Mesenchymal stem cell (in vitro differentiated cells and primary cell): ENCODE results near the gene MRPL50.

Source experiments
- DNase-seq: peaks from one replicate; pipeline ENCODE4 v3.0.0-alpha.2; 2013
- H2AFZ ChIP-seq: one replicate; pipeline ENCODE4 v1.6.1; 2013; ENCODE audit warnings: low read depth, mild to moderate bottlenecking, control low read depth, inconsistent platforms, low read length, moderate library complexity
- H2AK5ac ChIP-seq: 2 replicates; pipeline ENCODE4 v1.6.1; 2013; ENCODE audit warnings: low read length, moderate library complexity, mild to moderate bottlenecking, inconsistent platforms; ENCODE audit not compliant: severe bottlenecking
- H2BK120ac ChIP-seq: one replicate; pipeline ENCODE4 v1.6.1; 2013; ENCODE audit warnings: low read depth, mild to moderate bottlenecking, inconsistent platforms, low read length, moderate library complexity
- H2BK12ac ChIP-seq, 2 experiments: one replicate each; pipeline ENCODE4 v1.6.1; 2013; ENCODE audit warnings: inconsistent platforms in 2 of 2, low read length in 2 of 2, mild to moderate bottlenecking in 2 of 2, moderate library complexity in 2 of 2, control low read depth in 1 of 2
- H2BK15ac ChIP-seq: one replicate; pipeline ENCODE4 v1.6.1; 2013; ENCODE audit warnings: mild to moderate bottlenecking, low read depth, inconsistent platforms; ENCODE audit not compliant: poor library complexity, severe bottlenecking
- H2BK5ac ChIP-seq: 2 replicates; pipeline ENCODE4 v1.6.1; 2013; ENCODE audit warnings: low read depth, mild to moderate bottlenecking, low read length, control low read depth, inconsistent platforms; ENCODE audit not compliant: poor library complexity, severe bottlenecking
- H3K14ac ChIP-seq, 2 experiments: one replicate each; pipeline ENCODE4 v1.6.1; 2013; ENCODE audit warnings: inconsistent platforms in 2 of 2, low read length in 2 of 2, control low read depth in 1 of 2, mild to moderate bottlenecking in 1 of 2, moderate library complexity in 1 of 2
- H3K18ac ChIP-seq, 2 experiments: one replicate each; pipeline ENCODE4 v1.6.1; 2013; ENCODE audit warnings: inconsistent platforms in 2 of 2, low read length in 2 of 2, control low read depth in 1 of 2, low read depth in 1 of 2, mild to moderate bottlenecking in 1 of 2
- H3K23ac ChIP-seq, 2 experiments: one replicate each; pipeline ENCODE4 v1.6.1; 2013; ENCODE audit warnings: inconsistent platforms in 2 of 2, low read length in 2 of 2, mild to moderate bottlenecking in 2 of 2, moderate library complexity in 2 of 2, control low read depth in 1 of 2
- H3K27ac ChIP-seq: 2 replicates; pipeline ENCODE4 v1.5.1; 2013; ENCODE audit warnings: mild to moderate bottlenecking, moderate library complexity, low read length, control low read depth, inconsistent platforms; ENCODE audit not compliant: poor library complexity, severe bottlenecking
- H3K27me3 ChIP-seq, 2 experiments: 2 replicates each; pipeline versions ENCODE4 v1.6.1 to v1.7.0; 2013; ENCODE audit warnings: low read length in 2 of 2, mild to moderate bottlenecking in 2 of 2, moderate library complexity in 2 of 2, control low read depth in 1 of 2, inconsistent platforms in 1 of 2; ENCODE audit not compliant: control insufficient read depth in 1 of 2, insufficient read depth in 1 of 2
- H3K36me3 ChIP-seq, 2 experiments: 2 replicates each; pipeline versions ENCODE4 v1.6.1 to v1.7.0; 2013; ENCODE audit warnings: low read length in 2 of 2, control low read depth in 1 of 2, inconsistent platforms in 1 of 2, low read depth in 1 of 2, mild to moderate bottlenecking in 1 of 2; ENCODE audit not compliant: insufficient read depth in 2 of 2, control insufficient read depth in 1 of 2
- H3K4ac ChIP-seq, 2 experiments: one replicate each; pipeline ENCODE4 v1.6.1; 2013; ENCODE audit warnings: inconsistent platforms in 2 of 2, low read length in 2 of 2, mild to moderate bottlenecking in 2 of 2, moderate library complexity in 2 of 2, control low read depth in 1 of 2, low read depth in 1 of 2
- H3K4me1 ChIP-seq: 2 replicates; pipeline ENCODE4 v1.6.1; 2013; ENCODE audit warnings: low read depth, low read length, control low read depth; ENCODE audit not compliant: control insufficient read depth, insufficient read depth
- H3K4me2 ChIP-seq: 2 replicates; pipeline ENCODE4 v1.6.1; 2013; ENCODE audit warnings: low read length, mild to moderate bottlenecking, inconsistent platforms; ENCODE audit not compliant: poor library complexity, severe bottlenecking
- H3K4me3 ChIP-seq, 2 experiments: 2 replicates each; pipeline versions ENCODE4 v1.5.1 to v1.7.0; 2013; ENCODE audit warnings: low read length in 2 of 2, mild to moderate bottlenecking in 2 of 2, control low read depth in 1 of 2, low read depth in 1 of 2; ENCODE audit not compliant: insufficient read depth in 1 of 2
- H3K79me1 ChIP-seq: replicated peaks from 2 replicates; pipeline ENCODE4 v1.6.1; 2013; ENCODE audit warnings: mild to moderate bottlenecking, control low read depth, low read length, inconsistent platforms; ENCODE audit not compliant: poor library complexity, severe bottlenecking
- H3K9ac ChIP-seq: 2 replicates; pipeline ENCODE4 v1.7.0; 2013; ENCODE audit warnings: mild to moderate bottlenecking, low read length, moderate library complexity
- H3K9me3 ChIP-seq: 2 replicates; pipeline ENCODE4 v1.7.0; 2013; ENCODE audit warnings: mild to moderate bottlenecking, low read length; ENCODE audit not compliant: control insufficient read depth
- H4K8ac ChIP-seq: one replicate; pipeline ENCODE4 v1.6.1; 2013; ENCODE audit warnings: inconsistent platforms, mild to moderate bottlenecking, low read length, moderate library complexity
- H4K91ac ChIP-seq: one replicate; pipeline ENCODE4 v1.6.1; 2013; ENCODE audit warnings: mild to moderate bottlenecking, low read length, inconsistent platforms
- WGBS: methylation state at CpG from one replicate; pipeline ENCODE4 v1.1.7; 2013; ENCODE audit warnings: mixed read lengths; 5-methylcytosine and 5-hydroxymethylcytosine counted together

Gene MRPL50

GRCh38 chr9:101366038-101366756, 32.2 kb downstream of the MRPL50 start:
- 95% methylated on average over 2 of the region's 5 CpGs for WGBS
- Histone ChIP-seq H2BK15ac (no peak overlapping the region), H2BK12ac (no peak overlapping the region), H3K27ac (peak overlapping the region; percentile 76), H2AK5ac (no peak overlapping the region), H3K18ac (no peak overlapping the region), H4K8ac (no peak overlapping the region), H3K4me3 (no peak overlapping the region), H3K4me1 (peaks cover 2% of the 10 kb centered on the region), H3K23ac (no peak overlapping the region), H3K4ac (no peak overlapping the region), H3K27me3 (no peaks in the 10 kb centered on the region), H3K79me1 (no peaks in the 10 kb centered on the region), H3K4me2 (no peak overlapping the region), H2BK5ac (no peak overlapping the region), H3K9ac (no peak overlapping the region), H3K14ac (no peak overlapping the region), H2AFZ (no peak overlapping the region), H2BK120ac (no peak overlapping the region), H4K91ac (no peak overlapping the region), H3K9me3 (no peaks in the 10 kb centered on the region), H3K36me3 (no peaks in the 10 kb centered on the region)
- no peak for DNase-seq

DNA sequence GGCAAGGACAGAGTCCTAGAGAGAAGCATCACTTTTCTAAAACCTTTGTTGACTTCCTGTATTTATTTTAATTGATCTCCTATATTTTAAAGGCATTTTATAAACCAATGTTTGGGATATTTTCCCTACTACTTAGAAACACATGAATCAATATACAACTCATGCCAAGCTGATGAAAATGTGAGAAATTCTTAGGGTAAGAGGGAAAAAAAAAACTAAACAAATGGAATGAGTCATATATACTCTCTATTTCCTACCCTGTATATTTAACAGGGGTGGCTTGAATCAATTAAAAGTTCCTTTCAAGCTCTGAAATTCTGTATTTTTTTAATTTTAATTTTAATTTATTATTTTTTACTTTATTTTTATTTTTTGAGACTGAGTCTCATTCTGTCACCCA, 33.2 kb downstream of the MRPL50 start:
- Histone ChIP-seq H3K23ac (no peak overlapping the region), H3K4ac (no peak overlapping the region), H3K4me2 (no peak overlapping the region), H3K79me1 (no peaks in the 10 kb centered on the region), H4K91ac (no peak overlapping the region), H2AK5ac (no peak overlapping the region), H2BK12ac (no peak overlapping the region), H2AFZ (no peak overlapping the region), H3K4me3 (no peak overlapping the region), H3K9me3 (no peaks in the 10 kb centered on the region), H2BK120ac (no peak overlapping the region), H3K27ac (no peak overlapping the region), H3K36me3 (no peaks in the 10 kb centered on the region), H3K9ac (no peak overlapping the region), H4K8ac (no peak overlapping the region), H3K14ac (no peak overlapping the region), H2BK5ac (no peak overlapping the region), H3K4me1 (peaks cover 2% of the 10 kb centered on the region), H3K27me3 (no peaks in the 10 kb centered on the region), H2BK15ac (no peak overlapping the region), H3K18ac (no peak overlapping the region)
- DNase-seq: peak; percentile 14

DNA sequence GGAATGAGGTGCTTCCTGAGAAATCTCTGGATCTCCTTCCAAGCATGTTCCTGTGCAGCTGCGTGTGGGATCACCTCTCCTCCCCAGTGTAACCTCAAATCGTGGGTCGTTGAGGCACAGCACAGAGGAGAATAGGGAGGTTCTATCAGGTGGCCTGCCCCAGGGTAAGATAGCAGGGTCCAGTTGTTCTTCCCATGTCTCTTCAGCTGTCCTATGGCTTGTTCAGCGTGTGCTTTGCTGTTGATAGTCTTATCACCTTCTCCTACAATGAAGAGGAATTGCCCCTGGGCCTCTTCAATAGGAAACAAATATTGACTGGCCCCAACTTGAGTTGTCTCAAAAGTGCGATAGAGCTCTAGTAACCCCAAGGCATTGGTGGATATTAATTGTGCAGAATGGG, 36.0 kb downstream of the MRPL50 start:
- Histone ChIP-seq H4K91ac (no peak overlapping the region), H3K9me3 (no peaks in the 10 kb centered on the region), H2BK5ac (no peak overlapping the region), H3K27ac (no peak overlapping the region), H2BK12ac (no peak overlapping the region), H3K4me3 (no peak overlapping the region), H2BK120ac (no peak overlapping the region), H3K27me3 (no peaks in the 10 kb centered on the region), H2AK5ac (no peak overlapping the region), H3K4ac (no peak overlapping the region), H3K4me2 (no peak overlapping the region), H4K8ac (no peak overlapping the region), H3K23ac (no peak overlapping the region), H2AFZ (no peak overlapping the region), H3K9ac (no peak overlapping the region), H3K36me3 (no peaks in the 10 kb centered on the region), H3K79me1 (no peaks in the 10 kb centered on the region), H3K4me1 (peaks cover 2% of the 10 kb centered on the region), H3K14ac (no peak overlapping the region), H3K18ac (no peak overlapping the region), H2BK15ac (no peak overlapping the region)
- DNase-seq: no peak
- WGBS: 80% methylated on average over 5 of the region's 5 CpGs

GRCh38 chr9:101360647-101361046, 37.8 kb downstream of the MRPL50 start:
- Histone ChIP-seq H3K27me3 (no peaks in the 10 kb centered on the region), H2AK5ac (no peak overlapping the region), H3K27ac (no peak overlapping the region), H2BK12ac (no peak overlapping the region), H3K4me3 (no peak overlapping the region), H3K4me1 (no peaks in the 10 kb centered on the region), H3K79me1 (no peaks in the 10 kb centered on the region), H4K8ac (no peak overlapping the region), H2BK5ac (no peak overlapping the region), H2BK120ac (no peak overlapping the region), H2AFZ (no peak overlapping the region), H2BK15ac (no peak overlapping the region), H3K23ac (no peak overlapping the region), H3K9ac (no peak overlapping the region), H3K36me3 (no peaks in the 10 kb centered on the region), H4K91ac (no peak overlapping the region), H3K9me3 (no peaks in the 10 kb centered on the region), H3K4me2 (no peak overlapping the region), H3K4ac (no peak overlapping the region), H3K14ac (no peak overlapping the region), H3K18ac (no peak overlapping the region)
- no peak for DNase-seq
